Measurements from ENCODE around the gene BSG.
"Not testable (repeated sequence)": the region's sequence is repeated elsewhere in the genome, so short reads cannot be mapped to it uniquely, and the experiment has no call there.

The BSG gene

DNA sequence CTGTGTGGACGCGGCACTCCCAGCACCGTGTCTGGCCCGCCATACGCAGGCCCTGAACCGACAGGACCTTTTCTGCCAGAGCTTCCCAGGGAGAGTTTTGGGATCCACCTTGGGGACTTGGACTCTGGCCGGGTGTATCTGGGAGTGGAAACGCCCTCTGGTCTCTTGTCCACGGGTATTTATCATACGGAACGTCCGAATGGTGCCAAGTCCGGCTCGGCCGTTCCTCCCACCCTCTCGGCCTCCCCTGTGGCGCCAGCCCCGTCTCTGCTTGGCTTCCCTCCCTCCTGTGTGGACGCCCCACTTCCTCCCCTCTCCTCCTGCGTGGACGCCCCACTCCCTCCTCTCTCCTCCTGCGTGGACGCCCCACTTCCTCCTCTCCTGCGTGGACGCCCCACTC lies 29.4 kb downstream of the BSG start:
- H3K4me1 Mint-ChIP-seq, result no peaks in the 10 kb centered on the region
- no peak overlapping the region for H3K4me3 Mint-ChIP-seq
- H3K27ac Mint-ChIP-seq, result no peak overlapping the region
- H3K9me3 Mint-ChIP-seq, result no peaks in the 10 kb centered on the region
- ATAC-seq, result no peak
- DNase-seq, result no peak
- H3K27me3 Mint-ChIP-seq, result no peaks in the 10 kb centered on the region

DNA sequence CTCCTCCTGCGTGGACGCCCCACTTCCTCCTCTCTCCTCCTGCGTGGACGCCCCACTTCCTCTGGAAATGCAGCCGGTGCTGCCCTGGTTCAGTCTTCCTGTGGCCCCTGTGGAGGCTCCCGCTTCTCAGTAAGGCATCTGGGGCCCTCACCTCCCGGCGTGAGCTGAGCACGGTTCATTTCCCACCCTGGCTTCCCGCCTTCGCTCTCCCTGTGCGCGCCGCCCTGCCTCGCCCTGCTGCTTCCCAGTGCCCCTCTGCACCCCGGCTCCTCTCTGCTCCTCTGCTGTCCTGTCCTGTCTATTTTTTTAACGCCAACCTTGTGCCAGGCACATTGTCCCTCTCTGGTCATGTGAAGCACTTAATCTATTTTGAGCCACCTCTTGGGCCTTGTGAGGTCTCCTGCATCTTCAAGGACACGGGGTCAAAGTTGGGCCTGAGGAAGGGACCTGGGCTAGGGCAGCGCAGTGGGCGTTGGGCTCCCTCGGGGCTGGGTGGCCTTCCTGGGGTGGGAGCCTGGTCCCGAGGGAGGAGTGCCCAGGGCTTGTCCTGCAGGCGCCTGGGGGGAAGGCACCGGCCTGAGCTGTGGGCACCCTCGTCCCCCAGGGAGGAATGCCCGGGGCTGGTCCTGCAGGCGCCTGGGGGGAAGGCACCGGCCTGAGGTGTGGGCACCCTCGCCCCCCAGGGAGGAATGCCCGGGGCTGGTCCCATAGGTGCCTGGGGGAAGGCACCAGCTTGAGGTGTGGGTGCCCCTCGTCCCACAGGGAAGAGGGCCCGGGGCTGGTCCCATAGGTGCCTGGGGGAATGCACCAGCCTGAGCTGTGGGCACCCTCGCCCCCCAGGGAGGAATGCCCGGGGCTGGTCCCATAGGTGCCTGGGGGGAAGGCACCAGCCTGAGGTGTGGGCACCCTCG lies 30.2 kb downstream of the BSG start:
- no peaks in the 10 kb centered on the region for H3K27me3 Mint-ChIP-seq
- no peaks in the 10 kb centered on the region for H3K4me1 Mint-ChIP-seq
- ATAC-seq, result peak; percentile 10
- H3K27ac Mint-ChIP-seq, result no peak overlapping the region
- no peak overlapping the region for H3K4me3 Mint-ChIP-seq
- H3K9me3 Mint-ChIP-seq, result no peaks in the 10 kb centered on the region
- no peak for DNase-seq

DNA sequence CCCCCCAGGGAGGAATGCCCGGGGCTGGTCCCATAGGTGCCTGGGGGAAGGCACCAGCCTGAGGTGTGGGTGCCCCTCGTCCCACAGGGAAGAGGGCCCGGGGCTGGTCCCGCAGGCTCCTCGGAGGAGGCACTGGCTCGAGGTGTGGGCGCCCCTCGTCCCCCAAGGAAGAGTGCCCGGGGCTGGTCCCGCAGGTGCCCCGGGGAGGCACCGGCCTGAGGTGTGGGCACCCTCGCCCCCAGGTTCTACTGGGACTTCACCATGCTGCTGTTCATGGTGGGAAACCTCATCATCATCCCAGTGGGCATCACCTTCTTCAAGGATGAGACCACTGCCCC lies 30.9 kb downstream of the BSG start:
- H3K9me3 Mint-ChIP-seq, H3K27me3 Mint-ChIP-seq, H3K27ac Mint-ChIP-seq, ATAC-seq, H3K4me1 Mint-ChIP-seq, H3K4me3 Mint-ChIP-seq, DNase-seq: not testable (repeated sequence)

DNA sequence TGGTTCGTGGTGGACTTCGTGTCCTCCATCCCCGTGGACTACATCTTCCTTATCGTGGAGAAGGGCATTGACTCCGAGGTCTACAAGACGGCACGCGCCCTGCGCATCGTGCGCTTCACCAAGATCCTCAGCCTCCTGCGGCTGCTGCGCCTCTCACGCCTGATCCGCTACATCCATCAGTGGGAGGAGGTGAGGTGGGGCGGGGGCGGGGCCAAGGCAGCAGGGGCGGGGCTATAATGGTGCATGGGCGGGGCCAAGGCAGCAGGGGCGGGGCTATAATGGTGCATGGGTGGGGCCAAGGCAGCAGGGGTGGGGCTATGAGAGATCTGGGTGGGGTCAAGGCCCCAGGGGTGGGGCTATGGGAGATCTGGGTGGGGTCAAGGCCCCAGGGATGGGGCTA lies 31.4 kb downstream of the BSG start:
- not testable (repeated sequence) for H3K4me3 Mint-ChIP-seq, H3K27ac Mint-ChIP-seq, ATAC-seq, H3K9me3 Mint-ChIP-seq, H3K4me1 Mint-ChIP-seq, H3K27me3 Mint-ChIP-seq
- DNase-seq, result peak in 1 of 2 donors; percentile 41

DNA sequence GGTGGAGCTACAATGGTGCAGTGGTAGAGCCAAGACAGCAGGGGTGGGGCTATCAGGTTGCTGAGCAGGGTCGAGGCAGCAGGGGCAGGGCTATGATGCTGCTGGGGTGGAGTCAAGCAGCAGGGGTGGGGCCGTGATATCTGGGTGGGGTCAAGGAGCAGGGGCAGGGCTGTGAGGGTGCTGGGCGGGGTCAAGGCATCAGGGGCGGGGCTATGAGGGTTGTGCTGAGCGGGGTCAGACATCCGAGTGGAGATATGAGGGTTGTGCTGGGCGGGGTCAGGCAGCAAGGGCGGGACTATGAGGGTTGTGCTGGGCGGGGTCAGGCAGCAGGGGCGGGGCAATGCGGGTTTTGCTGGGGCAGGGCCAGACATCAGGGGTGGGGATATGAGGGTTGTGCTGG lies 32.0 kb downstream of the BSG start:
- Mint-ChIP-seq H3K27me3 (no peaks in the 10 kb centered on the region), H3K9me3 (no peaks in the 10 kb centered on the region), H3K27ac (no peak overlapping the region), H3K4me1 (no peaks in the 10 kb centered on the region), H3K4me3 (no peak overlapping the region)
- peak; percentile 71 for DNase-seq
- ATAC-seq, result peak; percentile 75

DNA sequence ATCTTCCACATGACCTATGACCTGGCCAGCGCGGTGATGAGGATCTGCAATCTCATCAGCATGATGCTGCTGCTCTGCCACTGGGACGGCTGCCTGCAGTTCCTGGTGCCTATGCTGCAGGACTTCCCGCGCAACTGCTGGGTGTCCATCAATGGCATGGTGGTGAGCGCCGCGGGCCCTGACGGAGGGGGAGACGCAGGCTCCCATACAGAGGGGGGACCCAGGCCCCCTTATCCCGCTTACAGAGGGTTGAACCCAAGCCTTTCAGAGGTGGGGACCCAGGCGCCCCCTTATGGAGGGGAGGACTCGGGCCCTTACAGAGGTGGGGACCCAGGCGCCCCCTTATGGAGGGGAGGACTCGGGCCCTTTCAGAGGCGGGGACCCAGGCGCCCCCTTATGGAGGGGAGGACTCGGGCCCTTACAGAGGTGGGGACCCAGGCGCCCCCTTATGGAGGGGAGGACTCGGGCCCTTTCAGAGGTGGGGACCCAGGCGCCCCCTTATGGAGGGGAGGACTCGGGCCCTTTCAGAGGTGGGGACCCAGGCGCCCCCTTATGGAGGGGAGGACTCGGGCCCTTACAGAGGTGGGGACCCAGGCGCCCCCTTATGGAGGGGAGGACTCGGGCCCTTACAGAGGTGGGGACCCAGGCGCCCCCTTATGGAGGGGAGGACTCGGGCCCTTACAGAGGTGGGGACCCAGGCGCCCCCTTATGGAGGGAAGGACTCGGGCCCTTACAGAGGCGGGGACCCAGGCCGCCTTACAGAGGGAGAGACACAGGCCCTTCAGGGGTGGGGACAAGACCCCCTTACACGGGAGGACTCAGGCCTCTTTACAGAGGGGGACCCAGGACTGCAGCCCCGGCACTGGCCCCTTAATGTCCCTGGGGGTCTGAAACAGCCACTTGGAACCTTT lies 32.9 kb downstream of the BSG start:
- peak; percentile 50 for ATAC-seq
- peak; percentile 59 to 67 for DNase-seq
- not testable (repeated sequence) for H3K4me1 Mint-ChIP-seq, H3K4me3 Mint-ChIP-seq, H3K27me3 Mint-ChIP-seq, H3K9me3 Mint-ChIP-seq
- peak overlapping the region in 1 of 2 donors; percentile 34 for H3K27ac Mint-ChIP-seq

DNA sequence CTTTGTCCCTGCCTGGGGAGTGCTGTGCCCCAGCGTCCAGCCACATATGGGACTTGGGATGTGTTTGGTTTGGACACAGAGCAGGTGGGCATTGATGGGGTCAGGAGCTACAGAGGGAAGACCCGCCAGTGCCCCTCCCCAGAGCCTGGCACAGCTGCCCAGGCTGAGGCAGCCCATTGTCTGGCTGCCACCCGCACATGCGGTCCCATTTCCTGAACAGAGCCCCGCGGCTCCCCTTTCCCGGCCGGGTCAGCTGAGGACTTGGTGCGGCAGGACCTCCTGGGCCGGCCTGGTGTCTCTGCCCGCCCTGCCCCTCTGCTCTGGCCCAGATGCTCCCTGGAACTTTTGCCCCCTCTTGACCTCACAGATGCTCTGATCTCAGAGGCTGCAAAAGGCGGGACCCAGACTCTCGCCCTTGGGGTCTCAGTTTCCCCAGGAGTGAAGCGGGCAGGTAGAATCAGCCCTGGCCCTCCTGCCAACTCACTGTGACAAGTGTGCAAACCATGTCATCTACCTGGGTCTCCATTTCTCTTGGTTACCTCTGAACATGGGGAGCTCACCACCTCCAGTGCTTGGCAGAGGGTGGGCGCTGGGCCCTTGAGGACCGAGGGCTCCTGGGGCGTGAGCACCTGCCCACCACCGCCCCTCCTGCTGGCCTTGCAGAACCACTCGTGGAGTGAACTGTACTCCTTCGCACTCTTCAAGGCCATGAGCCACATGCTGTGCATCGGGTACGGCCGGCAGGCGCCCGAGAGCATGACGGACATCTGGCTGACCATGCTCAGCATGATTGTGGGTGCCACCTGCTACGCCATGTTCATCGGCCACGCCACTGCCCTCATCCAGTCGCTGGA lies 35.1 kb downstream of the BSG start:
- no peak for DNase-seq
- no peak overlapping the region for H3K27ac Mint-ChIP-seq
- H3K4me3 Mint-ChIP-seq, result no peak overlapping the region
- peaks cover 18% of the 10 kb centered on the region for H3K4me1 Mint-ChIP-seq
- no peaks in the 10 kb centered on the region for H3K27me3 Mint-ChIP-seq
- no peaks in the 10 kb centered on the region for H3K9me3 Mint-ChIP-seq
- no peak for ATAC-seq

DNA sequence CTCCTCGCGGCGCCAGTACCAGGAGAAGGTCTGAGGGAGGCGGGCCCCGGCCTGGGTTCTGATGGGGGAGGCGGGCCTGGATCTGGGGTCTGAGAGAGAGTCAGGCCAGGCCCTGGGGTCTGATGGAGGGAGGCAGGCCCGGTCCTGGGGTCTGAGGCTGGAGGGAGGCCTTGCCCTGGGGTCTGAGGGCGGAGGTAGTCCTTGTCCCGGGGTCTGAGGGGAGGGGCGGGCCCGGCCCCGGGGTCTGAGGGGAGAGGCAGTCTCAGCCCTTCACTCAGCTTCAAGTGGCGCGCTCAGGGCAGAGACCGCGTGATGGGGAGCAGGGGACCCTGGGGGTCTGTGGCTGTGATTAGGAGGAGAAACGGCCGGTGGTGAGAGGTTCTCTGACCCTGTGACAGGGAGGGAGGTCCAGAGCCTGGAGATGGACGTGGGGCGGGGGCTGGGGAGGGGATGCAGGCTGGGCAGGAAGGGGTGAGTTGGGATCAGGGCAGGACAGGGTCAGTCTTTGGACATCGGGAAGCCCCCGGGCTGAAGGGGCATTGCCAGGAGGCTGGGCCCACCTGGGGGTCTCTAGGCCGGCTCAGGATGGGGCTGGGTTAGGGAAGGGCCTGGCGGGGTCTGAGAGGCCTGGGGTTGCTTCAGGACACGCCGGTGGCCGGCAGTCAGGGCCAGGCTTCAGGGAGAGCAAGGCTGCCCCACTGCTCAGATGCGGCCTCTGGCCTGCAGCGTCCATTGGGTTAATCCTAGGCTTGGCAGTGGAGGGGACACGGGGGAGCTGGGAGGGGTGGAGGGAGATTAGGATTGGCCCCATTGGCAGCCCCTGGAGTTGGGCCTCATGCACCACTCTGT lies 36.0 kb downstream of the BSG start:
- no peak overlapping the region for H3K4me3 Mint-ChIP-seq
- no peak for ATAC-seq

DNA sequence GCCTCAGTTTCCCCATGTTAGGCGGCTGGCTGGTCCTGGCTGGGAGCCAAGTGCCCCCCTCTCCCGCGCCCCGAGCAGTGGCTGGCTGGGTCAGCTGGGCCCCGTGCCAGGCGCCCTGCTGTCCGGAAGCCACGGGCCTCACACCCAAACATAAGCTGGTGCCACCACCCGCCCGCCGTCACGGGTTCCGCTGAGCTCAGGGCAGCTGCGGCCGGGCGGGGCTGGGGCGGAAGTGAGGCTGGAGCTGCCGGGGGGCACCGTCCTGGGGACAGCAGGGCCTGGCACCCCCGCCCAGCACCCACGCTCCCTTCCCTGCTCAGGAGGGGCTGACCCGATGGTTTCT lies 36.6 kb downstream of the BSG start:
- no peaks in the 10 kb centered on the region for H3K27me3 Mint-ChIP-seq
- no peak overlapping the region for H3K27ac Mint-ChIP-seq

More for the DNA sequence above, 36.0 kb downstream of the BSG start:
- no peaks in the 10 kb centered on the region for H3K27me3 Mint-ChIP-seq
- DNase-seq, result no peak
- no peaks in the 10 kb centered on the region for H3K9me3 Mint-ChIP-seq
- no peak overlapping the region for H3K27ac Mint-ChIP-seq
- peaks cover 23% of the 10 kb centered on the region for H3K4me1 Mint-ChIP-seq

DNA sequence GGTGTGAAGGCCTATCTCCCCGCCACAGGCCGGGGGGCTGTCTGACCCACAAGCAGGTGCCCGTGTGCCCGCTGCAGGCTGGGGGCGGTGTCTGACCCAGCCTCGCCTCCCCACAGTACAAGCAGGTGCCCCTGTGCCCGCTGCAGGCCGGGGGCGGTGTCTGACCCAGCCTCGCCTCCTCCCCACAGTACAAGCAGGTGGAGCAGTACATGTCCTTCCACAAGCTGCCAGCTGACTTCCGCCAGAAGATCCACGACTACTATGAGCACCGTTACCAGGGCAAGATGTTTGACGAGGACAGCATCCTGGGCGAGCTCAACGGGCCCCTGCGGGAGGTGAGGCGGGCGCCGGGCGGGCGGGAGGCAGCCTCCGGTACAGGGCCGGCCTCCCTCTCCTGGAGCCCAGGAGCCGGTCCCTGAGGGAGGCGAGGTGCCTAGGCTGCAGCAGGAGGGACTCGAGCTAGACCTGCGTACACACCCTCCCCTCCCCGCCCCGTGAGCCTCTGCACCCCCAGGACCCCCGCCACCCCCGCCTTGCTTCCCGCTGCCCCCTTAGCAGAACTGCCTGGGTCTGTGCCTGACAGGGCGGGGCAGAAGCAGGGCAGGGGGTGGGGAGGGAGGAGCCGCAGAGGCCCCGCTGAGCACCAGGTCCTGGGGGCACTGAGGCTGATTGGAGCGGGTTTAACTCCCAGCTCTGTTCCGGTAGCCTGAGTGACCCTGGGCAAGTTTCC lies 37.8 kb downstream of the BSG start:
- H3K4me3 Mint-ChIP-seq, result peak overlapping the region; percentile 83 to 88
- H3K9me3 Mint-ChIP-seq, result no peaks in the 10 kb centered on the region
- peak; percentile 51 to 52 for DNase-seq
- ATAC-seq, result peak; percentile 42
- H3K27ac Mint-ChIP-seq, result peak overlapping the region in 1 of 2 donors; percentile 90
- peaks cover 23% of the 10 kb centered on the region for H3K4me1 Mint-ChIP-seq
- H3K27me3 Mint-ChIP-seq, result no peaks in the 10 kb centered on the region

More for the DNA sequence above, 36.6 kb downstream of the BSG start:
- no peak for DNase-seq
- ATAC-seq, result no peak
- no peak overlapping the region for H3K4me3 Mint-ChIP-seq
- peaks cover 23% of the 10 kb centered on the region for H3K4me1 Mint-ChIP-seq
- no peaks in the 10 kb centered on the region for H3K9me3 Mint-ChIP-seq

DNA sequence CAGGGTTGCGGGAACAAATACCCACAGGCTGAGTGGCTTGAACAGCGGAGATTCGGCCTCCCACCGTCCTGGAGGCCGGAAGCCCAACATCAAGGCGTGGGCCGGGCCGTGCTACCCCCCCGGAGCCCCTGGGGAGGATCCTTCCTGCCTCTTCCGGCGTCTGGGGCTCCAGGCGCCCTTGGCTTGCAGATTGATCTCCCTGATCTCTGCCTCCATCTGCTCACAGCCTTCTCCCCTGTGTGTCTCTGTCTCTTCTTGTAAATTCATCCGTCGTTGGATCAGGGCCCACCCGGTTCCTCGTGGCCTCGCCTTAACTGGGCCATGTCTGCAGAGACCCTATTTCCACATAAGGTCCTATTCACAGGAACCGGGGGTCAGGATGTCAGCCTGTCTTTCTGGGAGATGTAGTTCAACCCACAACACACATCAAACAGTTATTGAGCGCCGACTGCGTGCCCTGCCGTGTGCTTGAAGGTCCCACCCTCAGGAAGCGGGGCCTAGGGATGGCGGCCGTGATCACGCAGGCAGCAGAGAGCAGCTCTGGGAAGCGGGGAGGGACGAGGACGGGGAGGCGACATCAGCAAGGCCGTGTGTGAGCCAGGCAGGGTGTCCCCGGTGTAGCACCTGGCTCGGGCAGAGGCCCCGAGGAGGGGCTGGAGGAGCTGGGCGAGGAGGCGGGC lies 38.5 kb downstream of the BSG start:
- peaks cover 23% of the 10 kb centered on the region for H3K4me1 Mint-ChIP-seq
- H3K27me3 Mint-ChIP-seq, result no peaks in the 10 kb centered on the region
- ATAC-seq (peak; percentile 56), DNase-seq (peak; percentile 58 to 62)
- no peaks in the 10 kb centered on the region for H3K9me3 Mint-ChIP-seq
- H3K27ac Mint-ChIP-seq, result peak overlapping the region; percentile 90
- H3K4me3 Mint-ChIP-seq, result peak overlapping the region; percentile 83 to 88

DNA sequence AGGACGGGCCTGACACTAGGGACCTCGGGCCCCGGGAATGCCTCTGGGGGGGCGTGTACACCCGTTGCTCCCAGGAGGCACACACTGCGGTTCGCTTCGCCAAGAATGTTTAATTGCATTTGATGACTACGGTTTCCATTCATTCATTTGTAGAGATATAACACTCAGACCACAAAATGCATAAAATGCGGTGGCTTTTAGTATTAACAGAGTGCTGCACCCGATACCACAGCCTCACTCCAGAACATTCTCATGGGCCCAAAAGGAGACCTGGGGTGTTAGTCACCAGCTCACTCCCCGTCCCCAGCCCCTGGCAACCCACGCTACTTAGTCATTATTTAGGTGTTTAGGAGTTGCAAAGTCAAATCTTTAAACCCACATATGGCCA lies 39.1 kb downstream of the BSG start:
- DNase-seq, result peak; percentile 50 to 84
- H3K9me3 Mint-ChIP-seq, result no peaks in the 10 kb centered on the region
- no peaks in the 10 kb centered on the region for H3K27me3 Mint-ChIP-seq
- H3K4me3 Mint-ChIP-seq, result peak overlapping the region; percentile 83 to 88
- peak; percentile 85 for ATAC-seq
- H3K27ac Mint-ChIP-seq, result peak overlapping the region; percentile 38 to 90
- H3K4me1 Mint-ChIP-seq, result peaks cover 23% of the 10 kb centered on the region

DNA sequence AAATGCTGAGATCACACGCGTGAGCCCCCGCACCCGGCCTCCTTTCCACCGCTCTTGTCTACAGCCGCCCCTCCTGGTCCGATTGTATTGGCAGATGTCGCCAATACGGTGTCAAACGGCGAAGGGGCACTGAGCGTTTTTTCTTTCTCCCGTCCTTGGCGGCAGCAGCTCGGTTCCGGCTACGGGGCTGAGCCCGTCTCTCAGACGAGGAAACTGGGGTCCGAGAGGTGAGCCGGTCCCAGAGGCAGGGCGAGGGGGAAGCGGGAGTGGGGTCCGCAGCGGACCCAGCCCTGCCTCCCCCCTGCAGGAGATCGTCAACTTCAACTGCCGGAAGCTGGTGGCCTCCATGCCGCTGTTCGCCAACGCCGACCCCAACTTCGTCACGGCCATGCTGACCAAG lies 40.5 kb downstream of the BSG start:
- no peak for DNase-seq
- no peak for ATAC-seq
- H3K9me3 Mint-ChIP-seq, result no peaks in the 10 kb centered on the region
- no peaks in the 10 kb centered on the region for H3K27me3 Mint-ChIP-seq
- no peak overlapping the region for H3K27ac Mint-ChIP-seq
- peak overlapping the region in 1 of 2 donors; percentile 9 for H3K4me3 Mint-ChIP-seq
- peaks cover 23% of the 10 kb centered on the region for H3K4me1 Mint-ChIP-seq
